Measurements from ENCODE around the gene EXT2. TPM values are rescaled to one million over a fixed set of nuclear protein-coding genes. Genes with fewer than 3 reads are reported as not detected.

Gene EXT2
- total and polyA plus RNA-seq, 4 donors: 18.0 to 95.3 (median 45.9) TPM

- Histone ChIP-seq H3K36me3 (ENCODE audit: control insufficient read depth in 4 of 4, insufficient read depth in 4 of 4, low read length in 4 of 4) (no peaks in the 10 kb centered on the region), H3K9me3 (ENCODE audit: control insufficient read depth in 4 of 4, insufficient read depth in 3 of 4, low read length in 3 of 4) (no peaks in the 10 kb centered on the region), H3K27me3 (ENCODE audit: control insufficient read depth in 3 of 3, insufficient read depth in 3 of 3, low read length in 2 of 3) (no peaks in the 10 kb centered on the region), H3K27ac (ENCODE audit: low read depth in 1 of 2, low read length in 1 of 2) (no peak overlapping the region), H3K4me3 (no peak overlapping the region), H3K4me1 (ENCODE audit: control insufficient read depth in 5 of 5, insufficient read depth in 5 of 5, low read length in 5 of 5) (peaks cover 0 to 12% (median 3%) of the 10 kb centered on the region in 5 donors), H3K9ac (ENCODE audit: insufficient read depth in 1 of 2, low read length in 2 of 2) (no peak overlapping the region)
- ATAC-seq (ENCODE audit: insufficient read depth, low FRiP score) (peak; percentile 32), DNase-seq (peak; percentile 73 to 90 (median 85))
- WGBS, 2 donors: 26 to 34% methylated on average over 11 of the region's 11 CpGs
- peak; percentile 58 for TF ChIP-seq CTCF (IDR thresholded peaks at IDR 0.05; ENCODE audit: control extremely low read depth, extremely low read depth)
Measured at GRCh38 chr11:44094260-44094868, 1.1 kb upstream of the EXT2 start.

- no peaks in the 10 kb centered on the region for H3K36me3 ChIP-seq (ENCODE audit: control insufficient read depth in 4 of 4, insufficient read depth in 4 of 4, low read length in 4 of 4)
- no peak overlapping the region for H3K27ac ChIP-seq (ENCODE audit: low read depth in 1 of 2, low read length in 1 of 2)
- DNase-seq (no peak), ATAC-seq (ENCODE audit: insufficient read depth, low FRiP score) (no peak)
- H3K27me3 ChIP-seq (ENCODE audit: control insufficient read depth in 3 of 3, insufficient read depth in 3 of 3, low read length in 2 of 3): no peaks in the 10 kb centered on the region
- no peak for TF ChIP-seq CTCF (IDR thresholded peaks at IDR 0.05; ENCODE audit: control extremely low read depth, extremely low read depth)
- WGBS, 2 donors: 14 to 24% methylated on average over 18 of the region's 18 CpGs
- peaks cover 0 to 12% (median 3%) of the 10 kb centered on the region in 5 donors for H3K4me1 ChIP-seq (ENCODE audit: control insufficient read depth in 5 of 5, insufficient read depth in 5 of 5, low read length in 5 of 5)
- no peaks in the 10 kb centered on the region for H3K9me3 ChIP-seq (ENCODE audit: control insufficient read depth in 4 of 4, insufficient read depth in 3 of 4, low read length in 3 of 4)
- H3K4me3 ChIP-seq: peak overlapping the region; percentile 93
- H3K9ac ChIP-seq (ENCODE audit: insufficient read depth in 1 of 2, low read length in 2 of 2): peak overlapping the region in 1 of 2 donors; percentile 25
Measured at GRCh38 chr11:44096360-44097185, 1.1 kb downstream of the EXT2 start.

- no peak for TF ChIP-seq CTCF (IDR thresholded peaks at IDR 0.05; ENCODE audit: control extremely low read depth, extremely low read depth)
- Histone ChIP-seq H3K9me3 (ENCODE audit: control insufficient read depth in 4 of 4, insufficient read depth in 3 of 4, low read length in 3 of 4) (no peaks in the 10 kb centered on the region), H3K27ac (ENCODE audit: low read depth in 1 of 2, low read length in 1 of 2) (no peak overlapping the region), H3K4me3 (no peak overlapping the region), H3K9ac (ENCODE audit: insufficient read depth in 1 of 2, low read length in 2 of 2) (no peak overlapping the region), H3K36me3 (ENCODE audit: control insufficient read depth in 4 of 4, insufficient read depth in 4 of 4, low read length in 4 of 4) (no peaks in the 10 kb centered on the region), H3K4me1 (ENCODE audit: control insufficient read depth in 5 of 5, insufficient read depth in 5 of 5, low read length in 5 of 5) (peaks cover 0 to 12% (median 3%) of the 10 kb centered on the region in 5 donors), H3K27me3 (ENCODE audit: control insufficient read depth in 3 of 3, insufficient read depth in 3 of 3, low read length in 2 of 3) (no peaks in the 10 kb centered on the region)
- ATAC-seq (ENCODE audit: insufficient read depth, low FRiP score) (no peak), DNase-seq (no peak)
- WGBS, 2 donors: 88 to 93% methylated on average over 2 of the region's 2 CpGs
Measured at GRCh38 chr11:44097821-44098220, 2.3 kb downstream of the EXT2 start.
